Sigmoid colon (tissue), 7 donors: Measurements from ENCODE around the gene EBI3. TPM values are rescaled to one million over a fixed set of nuclear protein-coding genes. Genes with fewer than 3 reads are reported as not detected.
"Not testable (repeated sequence)": the region's sequence is repeated elsewhere in the genome, so short reads cannot be mapped to it uniquely, and the experiment has no call there.

ENCODE experiments used
- DNase-seq: peaks from one replicate; pipeline ENCODE4 v3.0.0-alpha.2; 2019
- H3K27ac ChIP-seq, 4 donors: fragments of 200-600 bp; sonication (generic); one replicate each; pipeline ENCODE4 v1.5.1; 2016 to 2019; ENCODE audit warnings: mild to moderate bottlenecking in 1 of 4
- H3K27me3 ChIP-seq, 3 donors: fragments of 200-600 bp; sonication (generic); one replicate each; pipeline ENCODE4 v1.5.1; 2019; ENCODE audit warnings: mild to moderate bottlenecking in 1 of 3
- H3K36me3 ChIP-seq, 4 donors: fragments of 200-600 bp; sonication (generic); one replicate each; pipeline ENCODE4 v1.5.1; 2016 to 2019
- H3K4me1 ChIP-seq, 4 donors: fragments of 200-600 bp; sonication (generic); one replicate each; pipeline ENCODE4 v1.5.1; 2017 to 2019
- H3K4me3 ChIP-seq, 4 donors: fragments of 200-600 bp; sonication (generic); one replicate each; pipeline ENCODE4 v1.5.1; 2017 to 2019; ENCODE audit warnings: mild to moderate bottlenecking in 2 of 4, moderate library complexity in 1 of 4
- H3K9me3 ChIP-seq, 4 donors: fragments of 200-600 bp in 3 of 4; sonication (generic) in 3 of 4; one replicate each; pipeline versions ENCODE4 v1.5.1 to v1.6.1; 2013 to 2019
- CTCF ChIP-seq, 4 experiments: fragments of 450-650 bp in 3 of 4; fragments of 200-600 bp in 1 of 4; IDR thresholded peaks; one replicate each; pipeline ENCODE4 v1.5.1; 2016 to 2019; ENCODE audit warnings: antibody characterized with exemption in 4 of 4, mild to moderate bottlenecking in 3 of 4, moderate library complexity in 2 of 4
- EP300 ChIP-seq, 4 donors: sonication (generic); formaldehyde crosslinking; IDR thresholded peaks; one replicate each; pipeline ENCODE4 v1.6.1; 2017; ENCODE audit warnings: antibody characterized with exemption in 4 of 4
- POLR2A ChIP-seq, 2 donors: fragments of 450-650 bp; IDR thresholded peaks; one replicate each; pipeline ENCODE4 v1.6.1; 2016; ENCODE audit warnings: antibody characterized with exemption in 2 of 2, mild to moderate bottlenecking in 2 of 2, moderate library complexity in 2 of 2
- POLR2AphosphoS5 ChIP-seq, 4 donors: sonication (generic); formaldehyde crosslinking; IDR thresholded peaks; one replicate each; pipeline ENCODE4 v1.6.1; 2017; ENCODE audit warnings: antibody characterized with exemption in 4 of 4
- WGBS, 2 donors: extraction: QIAGEN DNeasy Blood & Tissue Kit; methylation state at CpG; one replicate each; pipeline ENCODE4 v1.1.7; 2013; 5-methylcytosine and 5-hydroxymethylcytosine counted together
- intact Hi-C: fragments of 100-400 bp; cut with DNase I; formaldehyde crosslinking; loops from one replicate; pipeline ENCODE4 v1.15.1; 2023
- polyA plus RNA-seq, 3 donors: library from polyadenylated mRNA; stranded (reverse); fragments of 200-250 nt; gene quantifications; one replicate each; pipeline ENCODE4 v1.2.3, GENCODE V29; 2013
- total RNA-seq, 4 donors: library from RNA; depleted of rRNA; stranded (reverse); fragments of >200 nt; gene quantifications; one replicate each; pipeline ENCODE4 v1.1.0, GENCODE V29; 2016
- donor health status: healthy with polysubstance abuse.
- donor health status: Bipolar disorder and iron deficiency.
- donor health status: healthy.

Gene EBI3
- total and polyA plus RNA-seq, 7 donors = 1.7 to 17.6 (median 3.6) TPM

- 89 to 91% methylated on average over 4 of the region's 4 CpGs for WGBS, 2 donors
- Histone ChIP-seq H3K27ac (no peak overlapping the region), H3K9me3 (peaks cover 0 to 5% (median 2%) of the 10 kb centered on the region in 4 donors), H3K27me3 (peaks cover 0 to 8% (median 0%) of the 10 kb centered on the region in 3 donors), H3K36me3 (no peaks in the 10 kb centered on the region), H3K4me1 (no peaks in the 10 kb centered on the region), H3K4me3 (no peak overlapping the region)
- no peak for DNase-seq
- TF ChIP-seq EP300 (IDR thresholded peaks at IDR 0.05) (no peak), POLR2AphosphoS5 (IDR thresholded peaks at IDR 0.05) (no peak), POLR2A (IDR thresholded peaks at IDR 0.05) (no peak), CTCF (IDR thresholded peaks at IDR 0.05) (no peak)
- intact Hi-C loops = no loop called here
These were observed 9.5 kb downstream of the EBI3 start for GRCh38 chr19:4238831-4239230.

GRCh38 chr19:4241824-4242430 is 12.6 kb downstream of the EBI3 start:
- peaks cover 0 to 5% (median 2%) of the 10 kb centered on the region in 4 donors for H3K9me3 ChIP-seq
- no peak for TF ChIP-seq EP300 (IDR thresholded peaks at IDR 0.05)
- TF ChIP-seq POLR2AphosphoS5 (IDR thresholded peaks at IDR 0.05) = no peak
- TF ChIP-seq POLR2A (IDR thresholded peaks at IDR 0.05) = no peak
- H3K4me3 ChIP-seq = no peak overlapping the region
- H3K4me1 ChIP-seq = peaks cover 0 to 6% (median 6%) of the 10 kb centered on the region in 4 donors
- 75 to 81% methylated on average over 5 of the region's 5 CpGs for WGBS, 2 donors
- DNase-seq = no peak
- intact Hi-C loops = no loop called here
- H3K27me3 ChIP-seq = no peaks in the 10 kb centered on the region
- no peak overlapping the region for H3K27ac ChIP-seq
- no peaks in the 10 kb centered on the region for H3K36me3 ChIP-seq

- not testable (repeated sequence) for H3K27me3 ChIP-seq, H3K27ac ChIP-seq, H3K9me3 ChIP-seq, DNase-seq, H3K4me3 ChIP-seq
- Histone ChIP-seq H3K4me1 (peaks cover 0 to 13% (median 12%) of the 10 kb centered on the region in 4 donors), H3K36me3 (peaks cover 9 to 25% (median 17%) of the 10 kb centered on the region in 4 donors)
- WGBS, 2 donors = 96 to 98% methylated on average over 6 of the region's 6 CpGs
- intact Hi-C loops = loop anchor here (2.0 to 5.0 kb wide), 4 partner anchors 81 to 276 kb away; partner anchors contain the start of genes CHAF1A and MPND
These were observed 16.6 kb downstream of the EBI3 start for GRCh38 chr19:4245938-4246337.

- peak within 1 kb of the TSS; percentile 60 to 79 (median 66) for H3K4me3 ChIP-seq
These were observed 17.7 kb downstream of the EBI3 start, which contains the start of gene YJU2 for GRCh38 chr19:4246767-4247593. YJU2 (plus strand) TSS chr19:4247080; CDS start chr19:4247147, 67 bp downstream.

GRCh38 chr19:4256563-4256962 is 27.2 kb downstream of the EBI3 start:
- peaks cover 20 to 100% (median 73%) of the 10 kb centered on the region in 4 donors for H3K36me3 ChIP-seq
- intact Hi-C loops = no loop called here
- WGBS, 2 donors = 96 to 99% methylated on average over 4 of the region's 4 CpGs

More at GRCh38 chr19:4246767-4247593, 17.7 kb downstream of the EBI3 start, which contains the start of gene YJU2:
- 0% methylated on average over 45 of the region's 45 CpGs for WGBS, 2 donors
- H3K9me3 ChIP-seq = peaks cover 0 to under 1% (median under 1%) of the 10 kb centered on the region in 4 donors
- peaks cover 0 to 13% (median 12%) of the 10 kb centered on the region in 4 donors for H3K4me1 ChIP-seq
- peak; percentile 99 for DNase-seq
- TF ChIP-seq CTCF (IDR thresholded peaks at IDR 0.05) (no peak), POLR2A (IDR thresholded peaks at IDR 0.05) (no peak), EP300 (IDR thresholded peaks at IDR 0.05) (no peak), POLR2AphosphoS5 (IDR thresholded peaks at IDR 0.05) (peak; percentile 37 to 67 (median 66))
- intact Hi-C loops = loop anchor here (2.0 to 5.0 kb wide), 4 partner anchors 80 to 275 kb away; partner anchors contain the start of genes CHAF1A and MPND
- H3K27me3 ChIP-seq = no peaks in the 10 kb centered on the region
- peaks cover 12 to 36% (median 28%) of the 10 kb centered on the region in 4 donors for H3K36me3 ChIP-seq
- peak within 1 kb of the TSS; percentile 93 to 96 (median 94) for H3K27ac ChIP-seq

More at GRCh38 chr19:4256563-4256962, 27.2 kb downstream of the EBI3 start:
- H3K27ac ChIP-seq = no peak overlapping the region
- no peak for DNase-seq
- no peaks in the 10 kb centered on the region for H3K4me1 ChIP-seq
- H3K9me3 ChIP-seq = peaks cover 0 to 3% (median 0%) of the 10 kb centered on the region in 4 donors
- no peaks in the 10 kb centered on the region for H3K27me3 ChIP-seq
- no peak for TF ChIP-seq POLR2A (IDR thresholded peaks at IDR 0.05)
- TF ChIP-seq EP300 (IDR thresholded peaks at IDR 0.05) = no peak
- TF ChIP-seq POLR2AphosphoS5 (IDR thresholded peaks at IDR 0.05) = no peak
- no peak for TF ChIP-seq CTCF (IDR thresholded peaks at IDR 0.05)
- H3K4me3 ChIP-seq = no peak overlapping the region
